SHP77 treated with DMSO at 0.1 percent for 48 hours (cell line): ENCODE results near the gene ELAVL1.
"Not testable (repeated sequence)": the region's sequence is repeated elsewhere in the genome, so short reads cannot be mapped to it uniquely, and the experiment has no call there.

Experiments used
- DNase-seq: peaks from one replicate; lab custom pipeline; 2025; lab: John Stamatoyannopoulos, UW

Gene ELAVL1

DNA sequence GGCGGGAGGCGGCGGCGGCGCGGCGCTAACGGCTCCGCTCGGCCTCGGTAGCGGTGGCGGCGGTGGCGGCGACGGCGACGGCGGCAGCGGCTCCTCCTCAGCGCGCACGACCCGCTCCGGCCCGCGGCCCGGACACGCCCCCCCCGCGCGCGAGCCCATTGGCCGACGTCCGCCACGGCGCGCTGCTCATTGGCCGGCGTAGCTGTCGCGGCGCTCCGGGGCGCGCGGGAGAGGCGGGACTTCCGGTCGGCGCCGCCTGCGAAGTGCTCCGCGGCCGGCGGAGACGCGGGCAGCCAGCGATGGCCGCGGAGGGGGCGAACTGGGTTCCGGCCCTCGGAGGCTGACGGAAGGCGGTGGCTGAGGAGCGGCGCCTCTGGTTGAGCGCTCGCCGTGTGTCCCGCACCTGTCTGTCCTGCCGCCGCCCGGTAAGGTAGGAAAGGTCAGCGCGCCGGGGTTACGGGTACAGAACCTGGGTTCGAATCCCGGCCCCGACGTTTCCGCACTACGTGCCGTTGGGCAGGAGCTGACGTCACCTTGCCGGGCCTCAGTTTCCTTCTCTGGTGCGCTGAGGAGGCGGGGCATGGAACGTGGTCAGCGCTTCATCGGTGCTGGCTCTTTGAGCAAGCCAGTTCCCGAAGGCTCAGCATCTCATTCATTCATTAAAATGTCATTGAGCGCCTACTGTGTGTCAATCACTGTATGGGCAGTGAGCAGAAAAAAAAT is at the start of gene ELAVL1:
Gene ELAVL1, minus strand, starts transcription at position 108 of the 723 bp plus-strand sequence. CDS start 13,826 bp downstream, outside the sequence.
- peak; percentile 59 for DNase-seq

DNA sequence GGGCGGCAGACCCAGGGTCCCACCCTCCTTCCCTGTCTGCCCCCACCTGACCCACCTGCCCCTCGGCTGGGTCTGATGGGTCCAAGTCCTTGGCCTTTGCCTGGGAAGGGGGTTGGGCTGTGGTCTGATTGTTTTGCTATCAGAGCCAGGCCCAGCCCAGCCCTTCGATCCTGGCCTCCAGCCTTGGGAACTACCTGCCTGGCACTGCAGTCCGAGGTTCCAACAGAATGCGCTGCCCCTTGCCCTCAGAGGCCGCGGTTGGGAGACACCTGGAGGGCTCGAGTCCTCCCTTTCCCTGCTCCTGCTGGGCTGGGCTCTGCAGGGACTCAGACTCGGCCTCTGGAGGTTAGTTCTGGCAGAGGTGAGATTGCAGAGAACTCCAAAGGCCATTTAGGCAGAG is 48.7 kb upstream of the ELAVL1 start:
- no peak for DNase-seq

DNA sequence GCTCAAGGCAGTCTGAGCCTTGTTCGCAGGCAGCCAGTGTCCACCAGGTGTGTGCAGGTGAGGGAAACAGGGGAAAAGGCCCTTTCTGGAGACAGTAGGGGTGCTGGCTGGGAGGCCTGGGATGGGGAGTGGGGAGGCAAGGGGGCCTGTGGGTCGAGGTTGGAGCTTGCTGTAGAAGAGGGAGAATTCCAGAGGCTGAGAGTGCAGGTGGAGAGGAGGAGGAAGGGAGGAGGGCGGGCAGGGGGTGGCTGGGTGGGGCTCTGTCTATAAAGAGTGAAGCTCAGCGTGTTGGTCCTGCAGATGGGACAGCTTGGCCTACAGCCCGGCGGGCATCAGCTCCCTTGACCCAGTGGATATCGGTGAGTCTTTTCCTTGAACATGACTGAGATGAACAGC is 47.0 kb upstream of the ELAVL1 start, which contains the start of gene CCL25:
Gene CCL25, plus strand, starts transcription at position 297 of the 396 bp plus-strand sequence. CDS start 290 bp downstream, outside the sequence.
- no peak for DNase-seq

DNA sequence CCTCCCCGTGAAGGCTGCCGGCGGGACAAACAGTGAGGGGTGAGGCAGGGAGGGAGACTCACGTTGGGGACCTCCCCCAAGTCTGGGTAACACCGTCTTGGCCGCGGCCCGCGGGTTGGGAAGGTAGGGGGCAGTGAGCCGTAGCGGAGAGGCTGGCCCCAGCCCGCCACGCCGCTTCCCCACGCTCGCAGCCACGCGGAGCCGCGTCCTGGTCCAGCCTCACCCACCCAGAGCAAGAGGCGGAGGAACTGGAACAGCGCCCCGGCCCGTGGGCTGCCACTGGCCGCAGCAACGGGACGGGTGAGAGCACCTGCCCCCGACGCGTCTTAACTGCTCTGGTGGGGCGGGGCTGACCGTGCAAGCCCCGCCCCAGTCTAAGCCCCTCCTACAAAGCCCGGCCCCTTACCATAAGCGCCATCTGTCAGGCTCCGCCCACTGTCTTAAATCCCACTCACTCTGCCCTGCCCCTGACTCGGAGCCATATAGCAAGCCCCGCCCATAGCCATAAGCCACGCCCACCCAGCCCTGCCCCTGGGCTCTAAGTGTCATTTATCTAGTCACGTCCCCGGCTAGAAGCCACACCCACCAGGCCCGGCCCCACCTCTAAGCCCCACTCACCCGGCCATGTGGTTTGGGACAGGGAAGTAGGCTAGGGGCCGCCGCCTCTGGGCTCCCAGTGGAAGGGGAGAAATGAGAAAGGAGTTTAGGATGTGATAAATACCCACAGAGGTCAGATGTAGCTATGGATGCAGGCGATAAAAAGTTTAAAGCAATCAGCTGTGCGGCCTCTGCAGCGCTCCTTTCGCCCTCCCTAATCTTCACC is 45.0 kb upstream of the ELAVL1 start:
- peak; percentile 91 for DNase-seq

DNA sequence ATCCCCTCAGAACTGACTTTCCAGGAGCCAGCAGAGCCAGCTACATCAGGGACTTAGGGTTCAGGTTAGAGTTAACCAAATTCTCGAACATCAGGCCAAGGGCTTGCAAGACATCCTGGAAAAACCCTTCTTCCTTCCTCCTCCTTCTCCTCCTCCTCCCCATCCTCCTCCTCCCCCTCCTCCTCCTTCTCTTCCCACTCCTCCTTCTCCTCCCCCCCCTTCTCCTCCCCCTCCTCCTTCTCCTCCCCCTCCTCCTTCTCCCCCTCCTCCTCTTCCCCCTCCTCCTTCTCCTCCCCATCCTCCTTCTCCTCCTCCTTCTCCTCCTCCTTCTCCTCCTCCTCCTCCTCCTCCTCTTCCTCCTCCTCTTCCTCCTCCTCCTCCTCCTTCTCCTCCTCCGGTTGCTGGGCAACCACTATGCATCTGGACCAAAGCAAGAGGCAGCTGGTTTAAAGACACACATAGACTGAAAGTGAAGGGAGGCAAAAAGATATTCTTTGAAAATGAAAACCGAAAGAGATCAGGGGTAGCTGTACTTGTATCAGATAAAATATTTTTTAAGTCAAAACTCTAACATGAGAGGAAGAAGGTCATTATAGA is 41.2 kb upstream of the ELAVL1 start:
- no peak for DNase-seq

DNA sequence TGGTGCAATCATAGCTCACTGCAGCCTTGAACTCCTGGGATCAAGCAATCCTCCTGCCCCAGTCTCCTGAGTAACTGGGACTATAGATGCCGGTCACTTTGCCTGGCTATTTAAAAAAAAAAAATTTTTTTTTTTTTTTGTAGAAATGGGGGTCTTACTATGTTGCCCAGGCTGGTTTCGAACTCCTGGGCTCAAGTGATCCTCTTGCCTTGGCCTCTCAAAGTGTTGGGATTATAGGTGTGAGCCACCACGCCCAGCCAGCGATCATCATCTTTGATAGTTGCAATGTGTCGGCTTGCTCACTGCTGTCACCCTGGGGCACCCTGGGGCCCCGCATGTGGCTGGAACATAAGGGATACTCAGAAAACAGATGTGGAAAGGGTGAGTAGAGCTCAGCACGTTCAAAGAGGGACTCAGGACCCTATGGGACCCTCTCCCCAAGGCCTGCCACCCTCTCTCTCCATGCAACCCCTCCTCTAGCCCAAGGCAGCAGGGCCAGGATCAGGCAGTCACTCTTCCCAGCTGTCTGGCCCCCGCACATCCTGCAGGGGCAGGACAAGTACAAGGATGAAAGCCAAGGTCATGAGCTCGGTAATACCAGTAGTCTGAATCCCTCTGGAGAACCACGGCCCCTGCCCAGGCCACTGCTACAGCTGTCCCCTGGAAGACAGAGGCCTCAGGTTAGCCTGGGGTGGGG is 40.6 kb upstream of the ELAVL1 start:
- DNase-seq, result no peak

DNA sequence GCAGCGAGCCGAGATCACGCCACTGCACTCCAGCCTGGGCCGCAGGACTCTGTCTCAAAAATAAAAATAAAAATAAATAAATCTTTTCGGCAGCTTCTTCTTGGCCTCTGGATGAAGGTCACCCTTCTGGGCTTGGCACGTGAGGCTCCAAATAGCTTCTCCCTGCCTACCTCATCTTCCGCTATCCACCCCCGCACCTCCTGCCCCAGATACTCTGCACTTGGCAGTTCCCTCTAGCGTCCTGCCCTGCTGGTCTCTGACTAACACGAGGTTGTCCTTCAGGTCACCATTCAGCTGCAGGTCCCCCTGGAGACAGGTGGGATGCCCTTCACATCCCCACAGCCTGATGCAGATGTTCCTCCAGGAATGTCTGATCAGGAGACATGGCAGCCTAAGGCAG is 38.6 kb upstream of the ELAVL1 start:
- DNase-seq, result no peak

DNA sequence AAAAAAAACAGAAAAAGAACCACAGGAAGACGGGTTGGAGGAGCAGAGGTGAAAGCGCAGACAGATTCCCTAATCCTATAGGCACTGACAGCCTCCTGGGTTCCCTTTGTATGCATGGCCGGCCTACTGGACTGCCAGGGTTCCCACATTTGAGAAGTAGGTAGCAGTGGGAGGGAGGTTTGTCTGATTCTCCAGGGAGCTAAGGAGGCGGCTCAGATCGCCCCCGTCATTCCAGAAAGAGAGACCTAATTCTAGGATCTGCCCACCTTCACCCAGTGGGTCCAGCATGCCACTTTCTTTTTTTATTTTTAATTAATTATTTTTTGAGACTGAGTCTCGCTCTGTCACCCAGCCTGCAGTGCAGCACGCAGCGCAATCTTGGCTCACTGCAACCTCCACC is 37.5 kb upstream of the ELAVL1 start:
- DNase-seq, result no peak

DNA sequence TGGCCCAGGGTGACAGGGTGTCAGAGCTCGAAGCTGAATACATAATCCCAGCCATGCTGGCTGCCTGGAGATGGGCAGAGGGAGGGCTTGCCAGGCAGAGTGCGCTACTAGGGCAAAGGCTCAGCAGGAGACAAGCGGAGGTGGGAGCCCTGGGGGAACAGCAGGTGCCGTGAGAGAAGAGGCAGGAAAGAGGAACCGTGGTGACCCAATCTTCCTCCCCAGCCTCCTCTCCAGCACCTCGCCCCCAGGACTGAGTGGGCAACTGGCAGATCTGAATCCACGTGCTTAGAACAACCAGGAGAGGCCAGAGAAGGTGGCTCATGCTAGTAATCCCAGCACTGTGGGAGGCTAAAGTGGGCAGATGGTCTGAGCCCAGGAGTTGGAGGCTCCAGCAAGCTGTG is 36.1 kb upstream of the ELAVL1 start:
- DNase-seq, result no peak

DNA sequence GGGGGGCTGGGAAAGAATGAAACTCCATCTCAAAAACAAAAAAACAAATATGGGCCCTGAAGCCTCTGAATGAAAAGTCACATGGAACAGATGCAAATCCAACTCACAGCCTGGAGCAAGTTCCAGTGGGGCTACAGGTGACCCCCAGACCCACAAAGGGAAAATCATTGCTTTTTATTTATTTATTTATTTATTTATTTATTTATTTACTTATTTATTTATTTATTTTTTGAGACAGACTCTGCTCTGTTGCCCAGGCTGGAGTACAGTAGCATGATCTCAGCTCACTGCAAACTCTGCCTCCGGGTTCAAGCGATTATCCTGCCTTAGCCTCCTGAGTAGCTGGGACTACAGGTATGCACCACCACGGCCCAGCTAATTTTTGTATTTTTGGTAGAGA is 33.8 kb upstream of the ELAVL1 start:
- no peak for DNase-seq

DNA sequence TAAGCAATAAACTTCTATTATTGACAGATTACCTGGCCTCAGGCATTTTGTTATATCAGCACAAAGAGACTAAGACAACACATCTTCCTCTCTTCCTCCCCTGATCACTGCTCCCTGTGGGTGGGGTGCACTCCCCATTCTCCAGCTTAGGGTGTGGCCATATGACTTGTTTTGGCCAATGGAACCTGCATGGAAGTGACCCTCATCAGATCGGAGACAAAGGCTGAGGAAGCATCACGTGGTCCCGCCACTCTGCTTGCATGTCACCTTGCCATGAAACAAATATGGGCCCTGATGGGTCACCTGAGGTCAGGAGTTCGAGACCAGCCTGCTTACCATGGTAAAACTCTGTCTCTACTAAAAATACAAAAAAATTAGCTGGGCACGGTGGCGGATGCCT is 33.4 kb upstream of the ELAVL1 start:
- DNase-seq, result no peak

DNA sequence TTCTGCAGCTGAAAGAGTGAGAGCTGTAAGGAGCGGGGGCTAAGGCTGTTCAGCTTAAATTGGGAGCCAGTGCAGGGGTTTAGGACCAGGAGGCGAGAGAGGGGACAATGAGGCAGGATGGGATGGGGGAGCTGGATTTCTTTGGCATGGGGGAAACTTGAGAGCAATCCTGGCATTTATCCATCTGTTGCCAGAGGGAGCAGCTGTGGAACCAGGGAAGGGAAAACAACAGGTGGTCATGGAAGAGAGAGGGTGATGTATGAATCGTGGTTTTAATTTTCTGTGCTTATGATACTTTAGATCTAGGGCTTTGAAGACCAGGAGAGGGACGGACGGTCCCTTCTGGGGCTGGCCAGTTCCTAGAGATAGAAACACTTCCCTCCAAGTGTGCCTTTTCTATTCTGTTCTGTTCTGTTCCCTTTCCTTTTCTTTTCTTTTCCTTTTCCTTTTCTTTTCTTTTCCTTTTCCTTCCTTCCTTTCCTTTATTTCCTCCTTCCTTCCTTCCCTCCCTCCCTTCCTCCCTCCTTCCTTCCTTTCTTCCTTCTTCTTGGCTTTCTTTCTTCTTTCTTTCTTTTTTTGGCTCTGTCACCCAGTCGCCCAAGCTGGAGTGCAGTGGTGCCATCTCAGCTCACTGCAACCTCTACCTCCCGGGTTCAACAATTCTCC is 31.1 kb upstream of the ELAVL1 start:
- peak; percentile 60 for DNase-seq

DNA sequence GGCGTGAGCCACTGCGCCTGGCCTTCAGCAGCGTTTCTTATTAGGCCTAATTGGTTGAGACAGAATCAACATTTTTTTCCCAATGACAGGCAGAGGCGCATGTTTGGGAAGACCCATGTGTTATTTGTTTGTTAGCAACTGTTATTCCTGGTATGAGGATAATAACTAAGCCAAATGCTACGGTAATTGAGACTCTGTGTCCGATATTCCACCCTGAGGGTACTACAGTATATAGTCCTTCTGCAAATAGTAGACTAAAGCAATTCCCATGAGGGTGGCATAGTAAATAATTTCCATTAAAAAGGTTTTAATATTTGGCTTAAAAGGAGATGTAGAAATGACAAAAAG is 28.7 kb upstream of the ELAVL1 start:
- DNase-seq, result no peak

DNA sequence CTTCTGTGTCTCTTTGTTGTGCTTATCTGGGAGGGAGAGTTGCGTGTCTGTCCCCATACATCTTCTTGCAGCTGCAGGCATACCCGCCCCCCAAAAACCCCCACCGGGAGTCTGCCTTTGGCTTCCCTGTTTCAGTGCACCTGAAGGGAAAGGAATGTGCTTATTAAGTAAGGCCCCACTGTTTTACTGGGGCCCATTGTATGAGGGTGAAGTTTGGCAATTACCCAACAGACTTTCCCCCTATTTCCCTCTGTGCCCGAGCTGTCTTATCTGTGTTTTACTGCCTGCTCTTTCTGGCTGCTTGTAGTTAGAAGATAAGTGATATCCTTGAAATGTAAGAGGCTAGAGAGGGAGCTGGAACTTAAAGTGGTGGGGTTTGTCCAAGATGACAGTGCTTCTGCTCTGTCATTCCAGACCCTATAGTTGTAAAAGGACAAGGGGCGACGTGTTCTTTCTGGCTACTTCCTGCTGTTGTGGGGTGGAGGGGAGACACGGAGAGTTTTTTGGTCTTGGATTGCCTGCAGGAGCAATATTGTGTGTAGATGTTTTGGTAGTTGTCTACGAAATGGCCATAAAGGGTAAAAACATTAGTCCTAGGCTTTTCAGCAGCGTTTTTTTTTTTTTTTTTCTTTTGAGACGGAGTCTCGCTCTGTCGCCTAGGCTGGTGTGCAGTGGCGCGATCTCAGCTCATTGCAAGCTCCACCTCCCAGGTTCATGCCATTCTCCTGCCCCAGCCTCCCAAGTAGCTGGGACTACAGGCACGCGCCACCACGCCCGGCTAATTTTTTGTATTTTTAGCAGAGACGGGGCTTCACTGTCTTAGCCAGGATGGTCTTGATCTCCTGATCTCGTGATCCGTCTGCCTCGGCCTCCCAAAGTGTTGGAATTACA is 28.1 kb upstream of the ELAVL1 start:
- not testable (repeated sequence) for DNase-seq

DNA sequence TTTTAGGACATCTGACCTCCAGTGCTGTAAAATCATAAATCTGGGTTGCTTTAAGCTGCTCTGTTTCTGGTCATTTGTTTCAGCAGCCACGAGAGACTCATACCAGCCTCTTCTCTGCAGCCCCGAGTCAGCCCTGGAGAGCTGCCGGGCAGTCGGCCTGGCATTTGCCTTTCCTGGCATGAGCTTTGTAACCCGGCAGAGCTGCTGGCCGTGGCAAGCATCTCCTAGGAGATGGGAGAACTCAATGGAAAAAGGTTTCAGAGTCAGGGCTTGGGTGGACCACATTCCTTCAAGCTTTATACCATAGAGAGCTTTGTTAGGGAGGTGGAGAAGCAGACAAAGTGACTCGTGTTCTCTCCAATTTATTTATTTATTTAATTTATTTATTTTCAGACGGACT is 25.5 kb upstream of the ELAVL1 start:
- DNase-seq, result no peak

DNA sequence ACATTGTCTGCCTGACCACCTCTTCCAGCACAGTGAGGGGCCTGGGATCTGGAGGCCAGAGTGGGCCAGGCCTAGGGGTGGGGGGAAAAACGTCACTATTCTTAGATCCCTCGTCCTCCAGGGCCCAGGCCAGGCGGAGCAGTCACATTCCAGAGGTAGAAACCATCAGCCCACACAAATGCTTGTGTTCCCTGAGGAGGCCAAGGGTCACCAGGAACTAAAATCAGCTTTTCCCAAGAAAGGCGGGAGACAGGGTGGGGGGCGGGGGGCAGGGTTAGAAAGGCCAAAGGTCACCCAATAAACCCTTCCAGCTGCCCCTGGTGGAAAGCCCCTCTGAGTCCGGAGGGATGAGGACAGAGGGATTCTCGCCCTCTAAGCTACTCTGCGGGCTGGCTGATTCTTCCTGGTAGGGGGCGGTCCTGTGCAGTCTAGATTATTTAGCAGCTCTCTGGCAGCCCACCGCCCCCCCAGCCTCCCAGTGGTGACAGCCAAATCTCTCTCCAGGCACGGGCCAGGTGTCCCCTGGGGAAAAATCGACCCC is 23.6 kb upstream of the ELAVL1 start:
- DNase-seq, result no peak

DNA sequence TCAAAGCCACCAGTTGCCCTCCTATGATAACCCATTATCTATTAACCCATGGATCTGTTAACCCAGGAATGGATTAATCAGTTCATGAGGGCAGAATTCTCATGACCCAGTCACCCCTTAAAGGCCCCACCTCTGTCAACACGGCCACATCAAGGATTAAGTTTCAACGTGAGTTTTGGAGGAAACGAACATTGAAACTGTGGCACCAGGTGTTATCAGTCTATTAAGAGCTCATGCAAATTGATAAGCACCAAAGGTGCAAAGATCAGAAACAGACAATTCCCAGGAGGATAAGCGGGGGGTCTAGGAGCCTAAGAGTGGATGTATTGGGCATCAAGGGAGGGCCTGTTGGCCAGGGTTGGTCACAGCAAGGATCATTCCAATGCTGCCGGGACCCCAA is 19.9 kb upstream of the ELAVL1 start:
- DNase-seq, result no peak

DNA sequence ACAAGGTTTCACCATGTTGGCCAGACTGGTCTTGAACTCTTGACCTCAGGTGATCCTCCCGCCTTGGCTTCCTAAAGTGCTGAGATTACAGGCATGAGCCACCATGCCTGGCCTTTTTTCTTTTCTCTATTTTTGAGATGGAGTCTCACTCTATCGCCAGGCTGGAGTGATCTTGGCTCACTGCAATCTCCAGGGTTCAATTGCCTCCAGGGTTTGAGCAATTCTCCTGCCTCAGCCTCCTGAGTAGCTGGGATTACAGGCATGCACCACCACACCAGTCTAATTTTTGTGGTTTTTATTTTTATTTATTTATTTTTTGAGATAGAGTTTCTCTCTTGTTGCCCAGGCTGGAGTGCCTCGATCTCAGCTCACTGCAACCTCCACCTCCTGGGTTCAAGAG is 18.8 kb upstream of the ELAVL1 start:
- not testable (repeated sequence) for DNase-seq

DNA sequence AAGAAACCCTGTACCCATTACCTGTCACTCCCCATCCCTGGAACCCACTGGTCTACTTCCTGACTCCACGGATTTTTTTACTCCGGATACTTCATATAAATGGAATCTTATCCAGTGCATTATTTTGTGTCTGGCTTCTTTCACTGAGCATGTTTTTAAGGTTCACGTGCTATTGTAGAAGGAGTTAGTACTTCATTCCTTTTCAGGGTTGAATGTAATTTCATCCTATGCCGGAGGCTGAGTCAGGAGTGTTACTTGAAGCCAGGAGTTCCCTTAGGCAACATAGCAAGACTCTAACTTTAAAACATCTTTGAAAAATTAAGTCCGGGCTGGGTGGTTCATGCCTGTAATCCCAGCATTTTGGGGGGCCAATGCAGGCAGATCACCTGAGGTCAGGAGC is 17.9 kb upstream of the ELAVL1 start:
- DNase-seq, result no peak

DNA sequence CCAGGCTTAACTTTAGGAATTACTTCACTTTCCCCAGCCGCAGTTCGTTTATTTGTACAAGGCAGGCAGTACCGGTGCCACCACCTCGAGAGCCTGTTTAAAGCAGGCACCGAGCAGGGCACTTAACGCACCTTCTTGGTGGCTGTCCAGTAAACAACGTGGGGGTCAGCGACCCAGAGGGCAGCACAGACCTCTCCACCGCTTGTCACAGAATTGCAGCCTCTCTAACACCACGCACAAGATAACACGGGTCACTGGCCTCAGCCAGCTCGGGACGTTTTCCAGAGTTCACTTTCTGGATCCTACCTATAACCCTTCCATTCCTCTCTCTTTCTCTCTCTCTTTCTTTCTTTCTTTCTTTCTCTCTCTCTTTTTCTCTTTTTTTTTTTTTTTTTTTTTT is 16.8 kb upstream of the ELAVL1 start:
- no peak for DNase-seq

DNA sequence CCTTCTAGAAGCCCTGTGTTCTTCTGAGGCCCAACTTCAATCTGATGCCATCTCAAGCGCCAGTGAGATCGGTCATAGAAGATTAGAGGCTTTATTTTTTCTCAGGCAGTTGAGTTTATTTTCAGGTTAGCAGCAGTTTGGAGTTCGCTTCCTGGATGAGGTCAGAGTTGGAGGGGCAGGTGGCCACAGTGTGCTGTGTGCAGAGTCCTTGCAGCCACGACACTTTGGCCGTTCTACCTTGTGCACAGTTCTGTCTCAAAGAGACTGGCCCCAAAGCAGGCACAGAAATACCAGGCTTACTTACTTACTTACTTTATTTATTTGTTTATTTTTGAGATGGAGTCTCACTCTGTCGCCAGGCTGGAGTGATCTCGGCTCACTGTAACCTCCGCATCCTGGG is 15.9 kb upstream of the ELAVL1 start:
- DNase-seq, result no peak
